ENCODE measurements around the gene POU4F1. TPM values are rescaled to one million over a fixed set of nuclear protein-coding genes. Genes with fewer than 3 reads are reported as not detected.

POU4F1 gene
- total and polyA plus RNA-seq, 10 donors: 0.03 to 0.17 (median 0.08) TPM; not detected in 6

DNA sequence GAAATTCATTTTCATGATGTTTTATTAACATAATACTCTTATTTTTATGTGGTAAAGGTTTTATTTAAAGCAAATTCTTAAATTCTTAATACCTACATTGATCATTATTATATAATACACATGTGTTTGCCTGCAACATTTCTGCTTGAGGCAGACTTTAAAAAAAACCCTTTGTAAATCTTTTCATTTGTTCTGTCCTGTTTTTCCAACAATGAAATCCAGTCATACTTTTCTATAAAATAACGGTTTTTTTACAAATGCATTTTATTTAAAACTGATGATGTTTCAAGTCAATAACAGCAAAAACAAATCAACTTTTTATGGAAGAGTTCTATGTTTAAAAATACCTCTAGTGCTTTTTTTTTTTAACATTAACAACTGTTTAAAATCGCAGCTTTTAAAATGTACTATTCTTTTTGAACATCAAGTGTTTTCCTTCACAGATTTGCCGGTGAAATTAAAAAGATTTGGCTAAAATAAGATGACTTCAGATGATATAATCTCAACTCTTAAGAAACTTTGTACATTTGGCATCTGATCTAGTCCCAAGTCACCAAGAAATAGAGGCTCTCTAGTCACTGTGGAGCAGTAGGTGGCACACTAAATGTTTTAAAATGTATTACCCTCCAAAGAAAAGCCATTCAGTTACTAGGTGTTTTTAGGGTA lies 5.1 kb downstream of the POU4F1 start:
- TF ChIP-seq, protein P1, sequence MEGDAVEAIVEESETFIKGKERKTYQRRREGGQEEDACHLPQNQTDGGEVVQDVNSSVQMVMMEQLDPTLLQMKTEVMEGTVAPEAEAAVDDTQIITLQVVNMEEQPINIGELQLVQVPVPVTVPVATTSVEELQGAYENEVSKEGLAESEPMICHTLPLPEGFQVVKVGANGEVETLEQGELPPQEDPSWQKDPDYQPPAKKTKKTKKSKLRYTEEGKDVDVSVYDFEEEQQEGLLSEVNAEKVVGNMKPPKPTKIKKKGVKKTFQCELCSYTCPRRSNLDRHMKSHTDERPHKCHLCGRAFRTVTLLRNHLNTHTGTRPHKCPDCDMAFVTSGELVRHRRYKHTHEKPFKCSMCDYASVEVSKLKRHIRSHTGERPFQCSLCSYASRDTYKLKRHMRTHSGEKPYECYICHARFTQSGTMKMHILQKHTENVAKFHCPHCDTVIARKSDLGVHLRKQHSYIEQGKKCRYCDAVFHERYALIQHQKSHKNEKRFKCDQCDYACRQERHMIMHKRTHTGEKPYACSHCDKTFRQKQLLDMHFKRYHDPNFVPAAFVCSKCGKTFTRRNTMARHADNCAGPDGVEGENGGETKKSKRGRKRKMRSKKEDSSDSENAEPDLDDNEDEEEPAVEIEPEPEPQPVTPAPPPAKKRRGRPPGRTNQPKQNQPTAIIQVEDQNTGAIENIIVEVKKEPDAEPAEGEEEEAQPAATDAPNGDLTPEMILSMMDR (IDR thresholded peaks at IDR 0.05 in 8 of 11, conservative IDR thresholded peaks at IDR 0.05 in 3 of 11): no peak
- TF ChIP-seq POLR2A (IDR thresholded peaks at IDR 0.05): no peak
- no peak for TF ChIP-seq POLR2AphosphoS5 (IDR thresholded peaks at IDR 0.05)
- no peak for DNase-seq
- intact Hi-C loops (cut with DNase I; ENCODE audit: low total_unique reads): no loop called here
- peaks cover 30 to 97% (median 96%) of the 10 kb centered on the region in 7 donors for H3K27me3 ChIP-seq (replicated peaks in 1 of 7)
- no peak overlapping the region for H3K4me3 ChIP-seq
- 9 to 15% (median 13%) methylated on average over 3 of the region's 3 CpGs for whole genome bisulfite sequencing, 5 donors
- H3K4me1 ChIP-seq: peaks cover 10 to 52% (median 40%) of the 10 kb centered on the region in 6 donors
- H3K27ac ChIP-seq: no peak overlapping the region
- peaks cover 0 to 25% (median 0%) of the 10 kb centered on the region in 8 donors for H3K9me3 ChIP-seq
- H3K36me3 ChIP-seq: no peaks in the 10 kb centered on the region

DNA sequence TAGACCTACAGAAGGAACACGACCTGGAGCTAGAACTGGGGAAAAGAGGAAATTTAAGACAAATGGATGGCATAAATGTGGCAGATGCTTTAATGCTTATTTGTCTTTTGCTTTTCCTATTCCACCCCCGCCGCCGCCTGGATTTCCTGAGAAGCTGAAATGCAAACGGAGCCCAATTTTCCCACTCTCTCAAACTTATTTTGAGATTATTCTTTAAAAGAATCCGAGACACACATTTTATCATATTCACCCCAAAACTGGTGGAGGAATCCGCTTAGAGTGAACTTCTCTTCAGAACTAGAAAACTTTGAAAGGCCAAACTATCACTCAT lies 5.8 kb downstream of the POU4F1 start:
- H3K4me1 ChIP-seq: peaks cover 9 to 45% (median 33%) of the 10 kb centered on the region in 6 donors
- intact Hi-C loops (cut with DNase I; ENCODE audit: low total_unique reads): no loop called here
- WGBS, 5 donors: 12 to 22% (median 17%) methylated on average over 7 of the region's 7 CpGs
- no peak for TF ChIP-seq POLR2AphosphoS5 (IDR thresholded peaks at IDR 0.05)
- TF ChIP-seq POLR2A (IDR thresholded peaks at IDR 0.05): no peak
- TF ChIP-seq, protein P1 (IDR thresholded peaks at IDR 0.05 in 8 of 11, conservative IDR thresholded peaks at IDR 0.05 in 3 of 11): no peak
- H3K9me3 ChIP-seq: peaks cover 0 to 25% (median 0%) of the 10 kb centered on the region in 8 donors
- peaks cover 30 to 97% (median 96%) of the 10 kb centered on the region in 7 donors for H3K27me3 ChIP-seq (replicated peaks in 1 of 7)
- no peak overlapping the region for H3K27ac ChIP-seq
- H3K4me3 ChIP-seq: no peak overlapping the region
- H3K36me3 ChIP-seq: no peaks in the 10 kb centered on the region
- no peak for DNase-seq

DNA sequence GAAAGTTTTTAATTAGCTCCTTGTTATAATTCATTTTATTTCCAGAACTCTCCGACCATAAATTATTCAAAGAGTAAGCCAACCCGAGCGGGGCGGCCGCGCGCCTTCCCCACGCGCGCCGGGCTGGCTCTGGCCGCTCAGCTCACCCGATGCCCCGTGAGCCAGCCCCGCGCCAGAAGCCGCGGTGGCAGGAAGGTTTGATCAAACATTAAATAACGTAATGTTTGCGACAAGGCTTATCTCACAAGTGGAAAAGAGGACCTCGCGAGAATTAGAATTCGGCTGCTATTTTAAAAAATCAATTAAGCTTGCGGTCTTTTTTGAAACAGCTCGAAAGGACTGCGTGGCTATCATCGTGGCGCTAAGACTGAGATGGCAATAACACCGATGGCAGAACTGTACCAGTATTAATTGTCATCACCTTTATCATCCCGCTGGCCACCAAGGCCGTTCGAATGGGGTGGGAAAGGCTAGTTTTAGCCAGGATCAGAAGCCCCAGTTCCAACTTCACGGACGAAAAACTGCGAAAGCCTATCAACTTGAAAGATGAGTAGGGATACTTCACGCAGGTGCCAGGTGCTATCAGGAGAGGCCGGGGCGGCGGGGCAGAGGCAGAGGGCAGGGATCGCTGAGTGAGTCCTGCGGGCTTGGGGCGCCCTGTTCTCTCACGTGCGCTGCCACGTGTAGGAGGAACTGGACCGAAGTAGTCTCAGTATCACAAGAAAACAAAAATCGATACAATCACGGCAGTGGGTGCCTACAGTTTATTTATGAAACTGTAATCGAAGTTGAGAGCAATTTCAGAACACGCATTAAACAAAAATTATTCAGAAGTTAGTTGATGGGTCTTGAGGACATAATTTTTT lies 6.4 kb downstream of the POU4F1 start:
- no peak for DNase-seq
- TF ChIP-seq, protein P1 (IDR thresholded peaks at IDR 0.05 in 8 of 11, conservative IDR thresholded peaks at IDR 0.05 in 3 of 11): no peak
- H3K4me1 ChIP-seq: peaks cover 6 to 40% (median 29%) of the 10 kb centered on the region in 6 donors
- H3K36me3 ChIP-seq: no peaks in the 10 kb centered on the region
- no peak overlapping the region for H3K27ac ChIP-seq
- intact Hi-C loops (cut with DNase I; ENCODE audit: low total_unique reads): no loop called here
- H3K9me3 ChIP-seq: peaks cover 0 to 25% (median 0%) of the 10 kb centered on the region in 8 donors
- peaks cover 33 to 98% (median 98%) of the 10 kb centered on the region in 7 donors for H3K27me3 ChIP-seq (replicated peaks in 1 of 7)
- H3K4me3 ChIP-seq: peak overlapping the region in 5 of 8 donors; percentile 20 to 60 (median 27)
- 6 to 14% (median 8%) methylated on average over 50 of the region's 50 CpGs for WGBS, 5 donors

DNA sequence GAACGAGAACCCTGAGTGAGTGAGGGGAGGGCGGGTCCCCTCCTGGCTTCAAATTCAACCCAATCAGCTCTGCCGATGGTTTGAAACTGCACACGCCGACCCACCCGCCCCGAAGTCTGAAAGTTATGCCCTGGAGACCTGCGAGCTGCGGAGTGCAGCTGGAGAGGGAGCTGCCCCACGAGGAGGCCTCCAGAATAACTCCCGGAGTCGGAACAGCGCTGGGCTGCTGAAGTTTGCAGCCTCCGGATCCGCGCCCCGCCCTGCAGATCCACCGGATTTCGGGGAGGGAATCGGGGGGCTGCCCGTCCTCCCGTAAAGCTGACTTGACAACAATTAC lies 7.0 kb downstream of the POU4F1 start:
- TF ChIP-seq POLR2AphosphoS5 (IDR thresholded peaks at IDR 0.05) (no peak), POLR2A (IDR thresholded peaks at IDR 0.05) (no peak)
- TF ChIP-seq, protein P1 (IDR thresholded peaks at IDR 0.05 in 8 of 11, conservative IDR thresholded peaks at IDR 0.05 in 3 of 11): no peak

More for the DNA sequence above, 7.0 kb downstream of the POU4F1 start:
- Histone ChIP-seq H3K4me1 (peaks cover 6 to 37% (median 26%) of the 10 kb centered on the region in 6 donors), H3K4me3 (peak overlapping the region in 7 of 8 donors; percentile 15 to 60 (median 25)), H3K9me3 (peaks cover 0 to 25% (median 0%) of the 10 kb centered on the region in 8 donors), H3K36me3 (no peaks in the 10 kb centered on the region), H3K27me3 (replicated peaks in 1 of 7) (peaks cover 30 to 100% (median 100%) of the 10 kb centered on the region in 7 donors), H3K27ac (no peak overlapping the region)
- intact Hi-C loops (cut with DNase I; ENCODE audit: low total_unique reads): no loop called here
- WGBS, 5 donors: 4 to 19% (median 4%) methylated on average over 16 to 22 of the region's 22 CpGs
- DNase-seq: no peak
